ENCODE measurements around the gene TPRG1L. TPM values are rescaled to one million over a fixed set of nuclear protein-coding genes. Genes with fewer than 3 reads are reported as not detected.
A peak's percentile ranks its signal among the peaks of the same experiment; 100 is the strongest.

The TPRG1L gene
- polyA plus RNA-seq, 1 donor from 2014 or later, result 37.8 TPM

DNA sequence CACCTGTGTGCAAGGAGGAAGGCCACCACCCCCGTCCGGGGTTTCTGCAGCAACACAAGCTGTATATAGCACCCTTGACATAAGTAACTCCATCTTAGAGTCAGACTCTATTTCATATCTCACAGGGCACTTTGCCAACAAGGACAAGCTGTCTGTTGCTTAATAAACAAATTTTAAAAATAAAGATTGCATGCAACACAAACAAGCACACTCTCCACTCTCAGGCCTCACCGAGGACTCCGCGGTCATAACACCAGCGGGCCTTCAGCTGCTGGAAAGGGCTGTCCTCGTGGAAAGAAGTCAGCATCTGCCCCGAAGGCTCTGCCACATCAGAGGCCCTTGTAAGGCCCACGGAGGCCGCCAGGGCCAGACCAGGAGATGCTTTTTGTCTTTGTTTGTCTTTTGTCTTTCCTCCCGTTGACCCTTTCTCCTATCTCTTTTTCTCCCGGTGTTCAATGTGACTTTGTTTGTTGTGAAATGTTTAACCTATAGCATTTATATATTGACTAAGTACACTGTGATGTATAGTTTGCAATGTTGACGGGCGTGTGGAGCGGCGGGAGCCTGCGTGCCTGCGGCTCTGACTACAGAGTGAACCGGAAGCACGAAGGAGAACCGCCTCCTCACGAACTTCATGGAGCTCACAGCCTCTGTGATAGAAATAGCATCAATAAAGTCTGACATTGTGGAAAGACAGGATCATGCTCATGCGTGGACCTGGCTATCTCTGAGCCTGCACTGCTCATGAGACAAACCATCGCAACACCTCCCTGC is 37.6 kb upstream of the TPRG1L start:
- Mint-ChIP-seq H3K27ac (no peak overlapping the region), H3K36me3 (no peaks in the 10 kb centered on the region), H3K9me3 (no peaks in the 10 kb centered on the region), H3K4me1 (no peaks in the 10 kb centered on the region), H3K27me3 (no peaks in the 10 kb centered on the region), H3K4me3 (no peak overlapping the region)

DNA sequence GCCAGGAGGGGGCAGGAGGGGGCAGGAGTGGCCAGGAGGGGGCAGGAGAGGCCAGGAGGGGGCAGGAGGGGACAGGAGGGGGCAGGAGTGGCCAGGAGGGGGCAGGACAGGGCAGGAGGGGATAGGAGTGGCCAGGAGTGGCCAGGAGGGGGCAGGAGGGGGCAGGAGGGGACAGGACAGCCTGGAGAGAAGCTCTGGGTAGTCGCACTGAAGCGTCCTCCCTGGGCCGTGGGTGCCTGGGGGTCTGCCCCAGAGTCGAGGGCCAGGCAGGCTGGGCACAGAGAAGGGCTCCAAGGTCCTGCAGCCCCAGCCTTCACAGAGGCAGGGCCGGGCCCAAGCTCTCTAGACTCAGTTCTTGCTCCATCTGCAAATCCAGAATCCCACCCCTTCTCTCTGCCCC is 36.4 kb upstream of the TPRG1L start:
- no peaks in the 10 kb centered on the region for H3K27me3 Mint-ChIP-seq
- no peaks in the 10 kb centered on the region for H3K36me3 Mint-ChIP-seq
- no peak overlapping the region for H3K27ac Mint-ChIP-seq
- H3K4me3 Mint-ChIP-seq, result no peak overlapping the region
- H3K4me1 Mint-ChIP-seq, result no peaks in the 10 kb centered on the region
- H3K9me3 Mint-ChIP-seq, result no peaks in the 10 kb centered on the region

- H3K4me1 Mint-ChIP-seq, result peaks cover 0 to 3% (median 3%) of the 10 kb centered on the region in 3 donors
- H3K9me3 Mint-ChIP-seq, result no peaks in the 10 kb centered on the region
- H3K36me3 Mint-ChIP-seq, result no peaks in the 10 kb centered on the region
- no peaks in the 10 kb centered on the region for H3K27me3 Mint-ChIP-seq
- no peak overlapping the region for H3K4me3 Mint-ChIP-seq
- no peak overlapping the region for H3K27ac Mint-ChIP-seq
Measured at GRCh38 chr1:3590139-3590763, 34.6 kb upstream of the TPRG1L start.

DNA sequence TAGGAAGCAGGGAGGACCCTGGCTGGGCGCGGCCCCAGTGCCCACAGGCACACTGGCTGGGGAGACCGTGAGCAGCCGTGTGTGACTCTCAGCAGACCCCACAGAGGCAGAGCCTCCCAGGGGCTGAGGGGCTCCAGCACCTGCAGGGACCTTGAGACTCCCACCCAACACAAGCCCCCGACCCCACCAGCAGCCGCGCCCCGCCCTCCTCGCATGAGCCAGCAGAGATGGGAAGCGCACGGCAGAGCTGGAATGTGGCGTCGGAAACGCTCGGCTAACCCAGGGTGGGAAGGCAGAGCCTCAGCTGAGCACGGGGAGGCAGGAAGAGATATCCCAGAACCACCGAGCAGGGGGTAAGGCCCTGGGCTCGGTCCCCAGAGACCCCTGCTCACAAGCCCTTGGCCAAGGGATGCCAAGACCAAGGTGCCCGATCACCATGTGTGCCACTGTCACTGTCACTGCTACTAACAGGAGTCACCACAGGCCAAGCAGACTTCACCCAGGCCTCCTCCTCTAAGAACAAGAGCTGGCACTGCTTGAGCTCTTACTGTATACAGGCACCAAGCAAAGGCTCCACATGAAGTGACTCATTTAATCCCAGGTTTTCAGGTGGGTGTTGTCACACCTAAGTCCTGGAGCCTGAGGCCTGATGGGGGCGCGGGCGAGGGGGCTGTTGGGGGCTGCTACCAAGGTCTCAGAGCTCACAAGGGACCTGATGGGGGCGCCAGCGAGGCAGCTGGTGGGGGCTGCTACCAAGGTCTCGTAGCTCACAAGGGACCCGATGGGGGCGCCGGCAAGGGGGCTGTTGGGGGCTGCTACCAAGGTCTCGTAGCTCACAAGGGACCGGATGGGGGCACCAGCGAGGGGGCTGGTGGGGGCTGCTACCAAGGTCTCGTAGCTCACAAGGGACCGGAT is 33.6 kb upstream of the TPRG1L start:
- Mint-ChIP-seq H3K9me3 (no peaks in the 10 kb centered on the region), H3K4me3 (no peak overlapping the region), H3K27ac (no peak overlapping the region), H3K4me1 (peaks cover 0 to 3% (median 3%) of the 10 kb centered on the region in 3 donors), H3K27me3 (no peaks in the 10 kb centered on the region), H3K36me3 (no peaks in the 10 kb centered on the region)

DNA sequence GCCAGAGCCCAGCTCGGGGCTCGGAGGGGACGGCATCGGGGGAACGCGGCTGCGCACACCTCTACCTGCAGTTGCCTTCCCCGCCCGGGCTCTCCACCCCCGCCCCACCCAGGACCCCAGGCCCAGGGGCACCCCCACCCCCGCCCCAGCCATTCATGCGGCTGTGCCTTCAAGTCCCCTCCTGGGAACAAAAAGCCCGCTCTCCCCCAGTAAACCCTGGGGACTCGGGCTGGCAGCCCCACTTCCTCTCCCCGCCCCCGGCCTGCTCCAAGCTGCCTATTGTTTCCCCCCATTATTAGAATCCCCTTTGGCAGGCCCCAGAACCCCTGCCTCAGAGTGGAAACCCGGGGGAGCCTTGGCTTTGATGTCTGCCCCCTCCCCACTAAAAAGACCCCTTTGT is 31.5 kb upstream of the TPRG1L start:
- H3K36me3 Mint-ChIP-seq, result peaks cover 1% of the 10 kb centered on the region
- H3K4me3 Mint-ChIP-seq, result no peak overlapping the region
- no peaks in the 10 kb centered on the region for H3K9me3 Mint-ChIP-seq
- no peak overlapping the region for H3K27ac Mint-ChIP-seq
- H3K4me1 Mint-ChIP-seq, result peaks cover 10 to 14% (median 13%) of the 10 kb centered on the region in 3 donors
- H3K27me3 Mint-ChIP-seq, result peaks cover 5% of the 10 kb centered on the region

GRCh38 chr1:3593745-3594144 is 31.1 kb upstream of the TPRG1L start:
- Mint-ChIP-seq H3K4me1 (peaks cover 10 to 14% (median 13%) of the 10 kb centered on the region in 3 donors), H3K36me3 (peaks cover 1% of the 10 kb centered on the region), H3K9me3 (no peaks in the 10 kb centered on the region), H3K27me3 (peaks cover 6% of the 10 kb centered on the region), H3K27ac (no peak overlapping the region), H3K4me3 (peak overlapping the region in 1 of 4 donors; percentile 72)

DNA sequence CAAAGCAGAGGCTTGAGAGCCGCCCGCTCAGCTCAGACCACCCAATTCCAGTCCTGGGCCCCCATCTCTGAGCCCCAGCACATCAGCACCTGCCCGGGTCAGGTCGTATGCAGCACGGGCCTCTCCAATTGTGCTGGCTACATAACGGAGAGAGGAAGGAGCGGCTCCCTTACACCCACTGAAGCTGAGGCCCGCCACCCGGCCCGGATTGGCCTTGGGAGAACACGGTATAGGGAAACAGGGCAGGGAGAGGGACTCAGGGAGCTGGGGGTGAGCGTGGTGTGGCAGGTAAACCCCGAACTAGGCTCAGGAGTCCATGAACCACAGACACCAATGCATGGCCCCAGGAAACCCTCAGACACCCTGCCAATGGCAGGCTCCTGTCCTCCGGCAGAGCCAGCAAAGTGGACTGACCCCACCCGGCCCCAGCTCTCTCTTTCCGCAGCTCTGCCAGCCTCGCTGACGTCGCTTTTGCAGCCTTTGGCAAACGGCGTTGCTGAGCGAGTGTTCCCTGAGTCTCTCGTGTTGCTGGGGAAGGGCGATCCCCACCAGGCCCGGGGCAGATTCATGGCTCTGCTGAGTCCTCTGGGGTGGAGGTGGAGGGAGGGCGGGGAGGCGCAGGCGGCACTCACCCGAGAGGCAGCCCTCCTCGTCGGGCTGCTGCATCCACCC is 30.0 kb upstream of the TPRG1L start:
- no peak overlapping the region for H3K27ac Mint-ChIP-seq
- no peaks in the 10 kb centered on the region for H3K9me3 Mint-ChIP-seq
- H3K4me3 Mint-ChIP-seq, result no peak overlapping the region
- H3K4me1 Mint-ChIP-seq, result peaks cover 10 to 14% (median 13%) of the 10 kb centered on the region in 3 donors
- peaks cover 1% of the 10 kb centered on the region for H3K36me3 Mint-ChIP-seq
- peaks cover 6% of the 10 kb centered on the region for H3K27me3 Mint-ChIP-seq

DNA sequence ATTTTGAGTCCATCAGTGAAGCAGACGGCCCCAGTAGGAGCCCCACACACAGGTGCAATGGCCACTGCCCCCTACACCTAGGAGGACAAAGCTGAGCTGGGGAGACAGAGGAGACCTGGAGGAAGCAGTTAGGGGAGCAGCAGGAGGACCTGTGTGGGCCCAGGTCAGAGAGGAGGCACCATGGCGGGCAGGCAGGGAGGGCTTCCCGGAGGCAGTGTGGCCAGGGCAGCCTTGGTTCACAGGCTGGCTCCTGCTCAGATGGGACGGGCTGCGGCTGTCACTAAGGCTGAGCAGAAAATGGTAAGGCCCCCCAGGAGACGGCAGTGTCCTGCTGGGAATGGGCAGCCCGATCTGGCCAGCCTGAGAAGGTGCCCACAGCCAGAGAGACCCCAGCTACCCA is 28.9 kb upstream of the TPRG1L start:
- Mint-ChIP-seq H3K4me3 (no peak overlapping the region), H3K9me3 (no peaks in the 10 kb centered on the region), H3K4me1 (peaks cover 10 to 14% (median 13%) of the 10 kb centered on the region in 3 donors), H3K27me3 (peaks cover 6% of the 10 kb centered on the region), H3K36me3 (peaks cover 1% of the 10 kb centered on the region), H3K27ac (no peak overlapping the region)

DNA sequence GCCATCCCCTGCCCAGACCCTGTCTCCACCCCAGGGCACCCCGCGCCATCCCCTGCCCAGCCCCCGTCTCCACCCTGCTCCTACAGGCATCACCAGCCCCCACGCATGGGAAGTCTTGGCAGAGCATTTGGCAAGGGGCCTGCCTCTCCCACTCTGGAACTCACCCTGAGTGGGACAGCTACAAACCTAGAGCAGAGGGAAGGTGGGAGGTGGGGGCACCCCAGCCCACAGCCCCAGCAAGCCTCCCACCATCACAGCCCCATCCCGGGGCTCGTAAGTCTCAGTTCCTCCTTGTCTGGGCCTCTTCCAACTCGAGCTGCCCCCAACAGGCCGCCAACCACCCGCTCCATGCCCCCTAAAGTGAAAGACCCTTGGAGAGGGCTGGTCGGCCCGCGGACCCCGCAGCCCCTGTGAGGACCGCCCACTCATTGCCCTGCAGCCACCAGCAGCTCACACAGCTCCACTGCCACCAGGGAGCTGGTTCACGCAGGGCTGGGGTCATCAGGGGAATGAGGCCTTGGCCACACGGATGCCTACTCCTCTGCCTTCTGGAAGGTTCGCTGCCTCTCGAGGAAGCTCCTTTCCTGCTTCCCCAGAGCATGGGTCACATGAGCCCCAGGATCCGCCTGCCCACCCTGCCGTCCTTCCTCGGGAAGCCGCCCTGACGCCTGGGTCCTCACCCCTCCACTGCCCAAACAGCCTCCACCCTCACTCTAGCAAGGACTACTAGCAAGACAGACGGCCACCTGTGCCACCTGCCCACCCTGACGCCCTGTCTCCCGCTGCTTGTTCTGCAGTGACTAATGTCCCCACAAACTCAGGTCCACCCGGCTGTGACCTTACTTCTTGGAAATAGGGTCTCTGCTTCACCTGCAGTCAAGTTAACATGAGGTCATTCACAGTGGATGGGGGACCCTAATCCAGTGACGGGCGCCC is 27.9 kb upstream of the TPRG1L start:
- peak overlapping the region in 1 of 3 donors; percentile 71 for H3K27ac Mint-ChIP-seq
- H3K4me3 Mint-ChIP-seq, result peak overlapping the region in 3 of 4 donors; percentile 9 to 93 (median 88)
- no peaks in the 10 kb centered on the region for H3K9me3 Mint-ChIP-seq
- H3K4me1 Mint-ChIP-seq, result peaks cover 10 to 14% (median 13%) of the 10 kb centered on the region in 3 donors
- H3K36me3 Mint-ChIP-seq, result peaks cover 1% of the 10 kb centered on the region
- H3K27me3 Mint-ChIP-seq, result peaks cover 6% of the 10 kb centered on the region

DNA sequence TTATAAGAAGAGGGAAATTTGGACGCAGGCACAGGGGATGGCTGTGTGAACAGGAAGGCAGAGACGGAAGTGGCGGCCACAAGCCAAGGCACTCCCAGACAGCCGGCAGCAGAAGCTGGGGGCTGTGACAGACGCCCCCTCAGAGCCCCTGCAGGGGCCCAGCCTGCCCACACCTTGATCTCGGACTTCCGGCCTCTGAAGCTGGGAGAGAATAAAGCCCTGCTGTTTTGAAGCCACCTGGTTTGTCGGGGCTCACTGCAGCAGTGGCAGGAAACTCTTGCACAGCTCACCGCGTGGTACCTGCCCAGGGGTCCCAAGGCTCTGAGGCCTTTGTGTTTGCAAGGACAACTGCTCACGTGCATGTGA is 27.2 kb upstream of the TPRG1L start:
- Mint-ChIP-seq H3K27ac (peak overlapping the region in 1 of 3 donors; percentile 71), H3K4me3 (peak overlapping the region in 3 of 4 donors; percentile 73 to 93 (median 88)), H3K27me3 (peaks cover 6% of the 10 kb centered on the region), H3K36me3 (peaks cover 1% of the 10 kb centered on the region), H3K4me1 (peaks cover 10 to 14% (median 13%) of the 10 kb centered on the region in 3 donors), H3K9me3 (no peaks in the 10 kb centered on the region)

DNA sequence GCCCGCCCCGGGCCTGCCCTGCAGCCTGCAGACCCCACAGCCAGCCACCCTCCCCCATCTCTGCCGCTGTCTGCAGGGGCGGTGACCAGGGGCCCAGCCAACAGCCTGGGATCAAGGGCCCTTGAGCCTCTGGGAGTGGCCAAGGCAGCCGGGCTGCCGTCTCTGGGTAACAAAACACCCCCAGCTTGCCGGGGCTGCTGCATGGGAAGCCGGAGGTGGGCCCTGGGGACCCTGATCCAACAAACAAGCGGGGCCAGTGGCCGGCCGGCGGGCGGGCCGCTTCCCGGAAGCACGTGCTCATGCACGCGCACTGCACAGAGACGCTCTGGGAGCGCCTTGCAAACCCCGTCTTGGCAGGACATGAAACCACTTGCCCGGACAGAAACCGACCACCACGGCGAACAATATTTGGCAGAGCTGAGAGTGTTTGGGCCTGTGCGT is 26.7 kb upstream of the TPRG1L start:
- peaks cover 10 to 14% (median 13%) of the 10 kb centered on the region in 3 donors for H3K4me1 Mint-ChIP-seq
- peaks cover 1% of the 10 kb centered on the region for H3K36me3 Mint-ChIP-seq
- H3K27me3 Mint-ChIP-seq, result peaks cover 6% of the 10 kb centered on the region
- no peak overlapping the region for H3K27ac Mint-ChIP-seq
- H3K9me3 Mint-ChIP-seq, result no peaks in the 10 kb centered on the region
- H3K4me3 Mint-ChIP-seq, result peak overlapping the region in 3 of 4 donors; percentile 73 to 93 (median 88)

DNA sequence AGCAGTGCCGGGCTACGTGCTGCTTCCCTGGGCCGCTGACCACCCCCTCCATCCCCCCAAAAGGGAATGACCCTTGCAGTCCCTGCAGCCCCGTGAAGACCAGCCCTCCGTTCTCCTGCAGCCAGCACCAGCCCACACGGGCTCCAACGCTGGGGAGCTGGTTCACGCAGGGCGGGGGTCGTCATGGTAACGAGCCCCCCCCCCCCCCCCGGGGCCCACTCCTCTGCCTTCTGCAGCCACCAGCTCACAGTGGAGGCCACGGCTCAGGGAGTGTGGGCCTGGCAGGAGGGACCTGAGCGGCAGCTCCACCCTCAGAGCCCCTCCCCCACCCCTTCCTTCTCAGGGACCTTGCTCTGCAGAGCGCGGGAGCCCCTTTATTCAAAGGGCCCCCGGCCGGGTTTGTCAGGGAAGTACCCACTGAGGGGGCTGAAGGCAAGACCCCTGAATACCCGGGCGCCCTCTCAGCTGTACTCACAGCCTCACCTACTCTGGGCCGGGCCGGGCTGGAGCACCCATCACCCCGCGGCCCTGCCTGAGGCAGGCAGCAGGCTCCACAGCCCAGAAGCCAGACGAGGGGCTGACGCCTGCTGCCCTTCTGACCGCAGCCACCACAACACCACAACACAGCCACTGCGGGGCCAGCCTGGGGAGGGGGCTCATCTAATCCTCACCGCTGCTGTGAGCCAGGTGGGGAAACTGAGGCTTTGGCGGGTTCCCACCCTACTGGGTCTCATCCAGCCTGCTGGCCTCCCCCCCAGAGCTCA is 26.1 kb upstream of the TPRG1L start:
- Mint-ChIP-seq H3K27me3 (peaks cover 6% of the 10 kb centered on the region), H3K4me1 (peaks cover 10 to 14% (median 13%) of the 10 kb centered on the region in 3 donors), H3K4me3 (peak overlapping the region in 3 of 4 donors; percentile 61 to 93 (median 67)), H3K36me3 (peaks cover 1% of the 10 kb centered on the region), H3K27ac (peak overlapping the region in 1 of 3 donors; percentile 53), H3K9me3 (no peaks in the 10 kb centered on the region)

- peak overlapping the region in 1 of 3 donors; percentile 53 for H3K27ac Mint-ChIP-seq
- H3K4me1 Mint-ChIP-seq, result peaks cover 10 to 11% (median 11%) of the 10 kb centered on the region in 3 donors
- H3K27me3 Mint-ChIP-seq, result peaks cover 6% of the 10 kb centered on the region
- H3K9me3 Mint-ChIP-seq, result no peaks in the 10 kb centered on the region
- no peak overlapping the region for H3K4me3 Mint-ChIP-seq
- H3K36me3 Mint-ChIP-seq, result peaks cover 1% of the 10 kb centered on the region
Measured at GRCh38 chr1:3599286-3599811, 25.5 kb upstream of the TPRG1L start.

Measured in IgD-negative memory B cell (primary cell).